Kidney capillary endothelial cell (primary cell): ENCODE measurements around the gene CACNA1D.
A peak's percentile ranks its signal among the peaks of the same experiment; 100 is the strongest.

Experiments
- DNase-seq: peaks from one replicate; pipeline ENCODE4 v3.0.0-alpha.2; 2018; ENCODE audit warnings: low spot score

The CACNA1D gene

GRCh38 chr3:53691349-53691748 lies 196.9 kb downstream of the CACNA1D start:
- no peak for DNase-seq

GRCh38 chr3:53691885-53692284 lies 197.5 kb downstream of the CACNA1D start:
- no peak for DNase-seq

GRCh38 chr3:53693451-53693850 lies 199.0 kb downstream of the CACNA1D start:
- DNase-seq: no peak

- DNase-seq: no peak
Measured at GRCh38 chr3:53694046-53694445, 199.6 kb downstream of the CACNA1D start.

GRCh38 chr3:53694666-53695323 lies 200.4 kb downstream of the CACNA1D start:
- no peak for DNase-seq

GRCh38 chr3:53695324-53695690 lies 200.9 kb downstream of the CACNA1D start:
- no peak for DNase-seq

- DNase-seq: no peak
Measured at GRCh38 chr3:53696401-53697172, 202.2 kb downstream of the CACNA1D start.

- no peak for DNase-seq
Measured at GRCh38 chr3:53700441-53700840, 206.0 kb downstream of the CACNA1D start.

- no peak for DNase-seq
Measured at GRCh38 chr3:53702776-53703530, 208.5 kb downstream of the CACNA1D start.

GRCh38 chr3:53703630-53704362 lies 209.4 kb downstream of the CACNA1D start:
- no peak for DNase-seq

- no peak for DNase-seq
Measured at GRCh38 chr3:53704363-53704725, 209.9 kb downstream of the CACNA1D start.

GRCh38 chr3:53705024-53705745 lies 210.8 kb downstream of the CACNA1D start:
- no peak for DNase-seq

- DNase-seq: no peak
Measured at GRCh38 chr3:53705774-53706173, 211.4 kb downstream of the CACNA1D start.

- no peak for DNase-seq
Measured at GRCh38 chr3:53707222-53707621, 212.8 kb downstream of the CACNA1D start.

- no peak for DNase-seq
Measured at GRCh38 chr3:53708001-53708621, 213.7 kb downstream of the CACNA1D start.

GRCh38 chr3:53709256-53709655 lies 214.8 kb downstream of the CACNA1D start:
- DNase-seq: no peak

GRCh38 chr3:53709860-53710674 lies 215.7 kb downstream of the CACNA1D start:
- DNase-seq: peak; percentile 50

GRCh38 chr3:53711387-53711786 lies 217.0 kb downstream of the CACNA1D start:
- no peak for DNase-seq

GRCh38 chr3:53712817-53713388 lies 218.5 kb downstream of the CACNA1D start:
- no peak for DNase-seq

GRCh38 chr3:53713626-53714025 lies 219.2 kb downstream of the CACNA1D start:
- no peak for DNase-seq
